Osteoblast (primary cell): ENCODE measurements around the gene CSMD2. TPM values are rescaled to one million over a fixed set of nuclear protein-coding genes. Genes with fewer than 3 reads are reported as not detected.

Experiments
- DNase-seq: peaks from one replicate; pipeline ENCODE4 v3.0.0; 2011; ENCODE audit warnings: low spot score, mixed read lengths; ENCODE audit not compliant: insufficient read length; ENCODE audit errors: missing footprints
- H2AFZ ChIP-seq: 2 replicates; pipeline ENCODE4 v1.6.0; 2011; ENCODE audit warnings: mild to moderate bottlenecking, low read length
- H3K27ac ChIP-seq: 2 replicates; pipeline ENCODE4 v1.5.1; 2011; ENCODE audit warnings: mild to moderate bottlenecking, low read depth, low read length, moderate library complexity
- H3K27me3 ChIP-seq: 2 replicates; pipeline ENCODE4 v1.6.0; 2012; ENCODE audit warnings: mild to moderate bottlenecking, control low read depth, inconsistent platforms, low read length, moderate library complexity; ENCODE audit not compliant: insufficient read depth
- H3K36me3 ChIP-seq: 2 replicates; pipeline ENCODE4 v1.5.1; 2011; ENCODE audit warnings: mild to moderate bottlenecking, low read length, control low read depth, moderate library complexity; ENCODE audit not compliant: insufficient read depth
- H3K4me1 ChIP-seq: 2 replicates; pipeline ENCODE4 v1.5.1; 2011; ENCODE audit warnings: mild to moderate bottlenecking, low read length, control low read depth, moderate library complexity; ENCODE audit not compliant: insufficient read depth
- H3K4me2 ChIP-seq: 2 replicates; pipeline ENCODE4 v1.6.0; 2011; ENCODE audit warnings: mild to moderate bottlenecking, low read length; ENCODE audit not compliant: insufficient read depth
- H3K4me3 ChIP-seq: fragments of 200-600 bp; sonication (generic); 3 replicates; pipeline ENCODE4 v1.5.1; 2012; ENCODE audit warnings: mild to moderate bottlenecking, low read length, inconsistent platforms; ENCODE audit not compliant: insufficient read depth
- H3K79me2 ChIP-seq: 2 replicates; pipeline ENCODE4 v1.6.0; 2012; ENCODE audit warnings: mild to moderate bottlenecking, low read length, control low read depth, inconsistent platforms; ENCODE audit not compliant: insufficient read depth
- H3K9me3 ChIP-seq: 2 replicates; pipeline ENCODE4 v1.5.1; 2011; ENCODE audit warnings: low read depth, low read length, control low read depth
- H4K20me1 ChIP-seq: 2 replicates; pipeline ENCODE4 v1.6.0; 2012; ENCODE audit warnings: mild to moderate bottlenecking, low read length, control low read depth; ENCODE audit not compliant: insufficient read depth
- CTCF ChIP-seq: IDR thresholded peaks from 2 replicates; pipeline ENCODE4 v1.5.1; 2011; ENCODE audit warnings: mild to moderate bottlenecking, low read depth, low read length, moderate library complexity; ENCODE audit errors: extremely low read depth
- total RNA-seq: library from RNA; depleted of rRNA; stranded (reverse); fragments of >200 nt; gene quantifications from 2 replicates; pipeline ENCODE4 v1.2.3, GENCODE V29; 2012

Gene CSMD2
- total RNA-seq, 1 donor = 0.36 TPM

DNA sequence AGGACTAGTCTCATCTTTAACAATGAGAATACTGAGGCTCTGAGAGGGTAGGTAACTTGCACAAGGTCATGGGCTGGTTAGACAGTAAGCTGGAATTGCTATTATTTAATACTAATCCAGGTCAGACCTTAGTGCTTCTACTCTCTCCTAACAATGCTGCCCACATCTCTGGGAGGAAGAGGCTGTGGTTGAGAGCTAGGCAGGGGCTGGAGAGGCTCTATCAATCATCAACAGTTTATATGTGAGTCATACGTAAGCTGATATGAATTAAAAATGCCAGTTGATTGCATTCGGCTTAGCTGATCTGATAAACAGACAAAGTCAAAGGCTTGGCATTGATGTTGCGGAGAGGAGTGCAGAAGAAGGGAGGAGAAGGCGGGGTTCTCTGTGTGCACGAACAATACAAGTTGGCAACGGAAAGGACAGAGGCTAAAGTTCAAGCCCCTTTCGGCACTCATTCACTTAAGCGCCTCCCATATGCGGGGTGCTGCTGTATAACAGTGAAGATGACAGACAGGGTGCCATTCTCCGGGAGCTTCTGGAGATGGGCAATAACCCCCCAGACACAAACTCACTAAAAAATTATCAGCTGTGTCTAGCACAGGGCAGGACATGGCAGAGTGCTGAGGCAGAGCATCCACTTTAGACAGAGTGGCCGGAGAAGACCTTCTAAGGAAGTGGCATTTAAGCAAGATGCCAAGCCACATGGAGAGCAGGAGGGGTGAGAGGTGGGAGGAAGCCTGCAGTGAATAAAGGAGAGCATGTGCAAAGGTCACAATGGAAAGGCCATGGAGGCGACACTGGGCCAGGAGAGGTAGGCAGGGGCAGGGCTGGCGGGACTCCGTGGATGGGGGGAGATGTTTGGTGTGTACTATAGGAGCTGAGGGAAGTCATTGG is 497.4 kb downstream of the CSMD2 start:
- DNase-seq = no peak
- no peaks in the 10 kb centered on the region for H4K20me1 ChIP-seq
- H3K79me2 ChIP-seq = no peaks in the 10 kb centered on the region
- H3K4me3 ChIP-seq = no peak overlapping the region
- no peaks in the 10 kb centered on the region for H3K27me3 ChIP-seq
- no peak overlapping the region for H2AFZ ChIP-seq
- H3K27ac ChIP-seq = no peak overlapping the region
- H3K9me3 ChIP-seq = no peaks in the 10 kb centered on the region
- no peak for TF ChIP-seq CTCF
- H3K4me2 ChIP-seq = no peak overlapping the region
- H3K36me3 ChIP-seq = no peaks in the 10 kb centered on the region
- H3K4me1 ChIP-seq = no peaks in the 10 kb centered on the region

DNA sequence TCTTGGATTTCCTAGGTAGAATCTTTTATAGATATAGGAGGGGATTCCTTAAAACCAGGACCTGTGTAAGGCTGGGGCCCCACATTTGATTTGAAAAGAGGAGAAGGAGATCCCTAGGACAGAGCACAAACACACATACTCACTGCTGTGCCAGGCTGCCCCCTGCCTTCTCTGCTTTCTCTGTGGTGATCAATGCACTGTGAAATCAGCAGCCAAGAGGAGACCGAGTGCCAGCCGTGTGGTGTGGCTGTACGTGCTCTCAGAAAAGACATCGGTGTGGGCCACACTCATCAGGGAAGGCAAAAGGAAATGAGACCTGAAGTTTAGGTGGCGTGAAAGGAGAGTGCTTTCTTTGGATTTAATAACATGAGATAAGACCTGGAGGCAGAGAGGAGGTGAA is 498.4 kb downstream of the CSMD2 start:
- no peak overlapping the region for H3K4me3 ChIP-seq
- no peak overlapping the region for H2AFZ ChIP-seq
- H3K9me3 ChIP-seq = no peaks in the 10 kb centered on the region
- no peak for TF ChIP-seq CTCF
- H3K79me2 ChIP-seq = no peaks in the 10 kb centered on the region
- no peak overlapping the region for H3K4me2 ChIP-seq
- H3K27ac ChIP-seq = no peak overlapping the region
- H4K20me1 ChIP-seq = no peaks in the 10 kb centered on the region
- H3K36me3 ChIP-seq = no peaks in the 10 kb centered on the region
- no peaks in the 10 kb centered on the region for H3K27me3 ChIP-seq
- no peak for DNase-seq
- H3K4me1 ChIP-seq = no peaks in the 10 kb centered on the region

DNA sequence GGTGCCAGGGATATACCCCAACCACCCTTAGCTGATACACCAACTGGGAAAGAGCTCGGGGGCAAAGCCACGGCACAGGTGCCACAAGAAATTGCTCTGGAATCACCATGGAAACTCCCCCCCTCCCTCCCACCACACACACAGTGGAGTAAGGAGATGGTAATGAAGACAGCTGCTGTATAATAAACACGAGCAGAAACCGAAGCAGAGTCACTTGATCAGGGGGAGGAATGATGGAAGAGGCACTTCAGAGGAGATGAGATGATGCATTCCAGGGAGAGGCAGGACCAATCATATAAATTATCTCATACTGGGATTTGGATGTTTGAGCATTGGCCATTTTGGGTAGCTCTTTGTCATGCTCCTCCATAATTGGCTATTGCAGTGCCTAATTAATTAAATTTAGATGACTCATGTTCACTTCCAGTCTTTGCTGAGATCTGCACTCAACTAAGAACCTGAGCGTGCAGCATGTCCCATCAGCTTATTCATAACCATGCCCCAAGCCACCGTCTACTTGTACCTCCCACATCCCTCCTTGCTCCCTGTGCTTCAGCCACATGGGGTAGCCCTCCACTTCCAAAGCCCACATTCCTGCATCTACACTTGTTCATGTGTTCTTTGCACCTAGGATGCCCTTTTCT is 503.1 kb downstream of the CSMD2 start:
- H3K79me2 ChIP-seq = no peaks in the 10 kb centered on the region
- H3K4me1 ChIP-seq = no peaks in the 10 kb centered on the region
- TF ChIP-seq CTCF = no peak
- no peaks in the 10 kb centered on the region for H3K36me3 ChIP-seq
- no peaks in the 10 kb centered on the region for H3K27me3 ChIP-seq
- no peak overlapping the region for H3K27ac ChIP-seq
- H2AFZ ChIP-seq = no peak overlapping the region
- no peak overlapping the region for H3K4me3 ChIP-seq
- H3K4me2 ChIP-seq = no peak overlapping the region
- no peaks in the 10 kb centered on the region for H3K9me3 ChIP-seq
- DNase-seq = no peak
- no peaks in the 10 kb centered on the region for H4K20me1 ChIP-seq

DNA sequence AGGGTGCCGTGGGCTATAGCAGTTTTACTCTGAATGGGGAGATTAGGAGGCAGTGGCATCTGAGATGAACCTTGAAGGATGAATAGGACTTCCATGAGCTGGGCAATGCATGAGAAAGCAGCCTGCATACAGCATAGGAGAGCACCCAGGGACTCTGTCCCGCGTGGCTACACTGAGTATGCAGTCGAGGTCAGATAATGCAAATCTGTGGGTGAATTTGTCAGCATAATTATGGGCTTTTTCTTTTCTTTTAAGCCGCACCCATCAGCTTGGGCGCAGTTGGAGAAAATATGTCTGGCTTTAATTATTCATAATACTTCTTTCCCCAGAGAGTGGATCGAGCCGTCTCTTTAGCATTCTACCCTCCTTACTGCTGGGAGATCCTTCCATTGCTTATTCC is 504.1 kb downstream of the CSMD2 start:
- Histone ChIP-seq H3K36me3 (no peaks in the 10 kb centered on the region), H3K4me3 (no peak overlapping the region), H4K20me1 (no peaks in the 10 kb centered on the region), H3K4me1 (no peaks in the 10 kb centered on the region), H3K9me3 (no peaks in the 10 kb centered on the region), H3K79me2 (no peaks in the 10 kb centered on the region), H3K27ac (no peak overlapping the region), H3K27me3 (no peaks in the 10 kb centered on the region), H3K4me2 (no peak overlapping the region), H2AFZ (no peak overlapping the region)
- DNase-seq = no peak
- no peak for TF ChIP-seq CTCF
